GM23338 (cell line): ENCODE results near the gene BRK1.

Experiments used
- CTCF ChIP-seq, 2 experiments: fragments of 200-600 bp in 1 of 2; sonication (generic) in 1 of 2; conservative IDR thresholded peaks; 2 replicates each; pipeline versions ENCODE4 v1.5.1 to v1.6.1; 2016 to 2017; ENCODE audit warnings: antibody characterized with exemption in 2 of 2, low read depth in 2 of 2, mild to moderate bottlenecking in 2 of 2, moderate library complexity in 1 of 2
- REST ChIP-seq: IDR thresholded peaks from one replicate; pipeline ENCODE4 v1.6.1; 2018; ENCODE audit warnings: antibody characterized with exemption; ENCODE audit not compliant: unreplicated experiment

GRCh38 chr3:10166213-10166604 lies 50.7 kb downstream of the BRK1 start:
- TF ChIP-seq CTCF (conservative IDR thresholded peaks at IDR 0.05; ENCODE audit: low read depth in 2 of 2) (no peak), REST (no peak)
